ENCODE data around the gene RECK.
"Not testable (repeated sequence)": the region's sequence is repeated elsewhere in the genome, so short reads cannot be mapped to it uniquely, and the experiment has no call there.

The RECK gene

DNA sequence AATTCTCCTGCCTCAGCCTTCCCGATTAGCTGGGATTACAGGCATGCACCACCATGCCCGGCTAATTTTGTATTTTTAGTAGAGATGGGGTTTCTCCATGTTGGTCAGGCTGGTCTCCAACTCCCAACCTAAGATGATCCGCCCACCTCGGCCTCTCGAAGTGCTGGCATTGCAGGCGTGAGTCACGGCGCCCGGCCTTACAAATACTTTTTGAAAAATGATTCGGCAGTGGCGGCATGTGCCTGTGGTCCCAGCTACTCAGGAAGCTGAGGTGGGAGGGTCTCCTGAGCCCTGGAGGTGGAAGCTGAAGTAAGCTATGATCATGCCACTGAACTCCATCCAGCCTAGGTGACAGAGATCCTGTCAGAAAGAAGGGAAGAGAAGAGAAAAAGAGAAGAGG lies 123.4 kb downstream of the RECK start:
- not testable (repeated sequence) for DNase-seq

DNA sequence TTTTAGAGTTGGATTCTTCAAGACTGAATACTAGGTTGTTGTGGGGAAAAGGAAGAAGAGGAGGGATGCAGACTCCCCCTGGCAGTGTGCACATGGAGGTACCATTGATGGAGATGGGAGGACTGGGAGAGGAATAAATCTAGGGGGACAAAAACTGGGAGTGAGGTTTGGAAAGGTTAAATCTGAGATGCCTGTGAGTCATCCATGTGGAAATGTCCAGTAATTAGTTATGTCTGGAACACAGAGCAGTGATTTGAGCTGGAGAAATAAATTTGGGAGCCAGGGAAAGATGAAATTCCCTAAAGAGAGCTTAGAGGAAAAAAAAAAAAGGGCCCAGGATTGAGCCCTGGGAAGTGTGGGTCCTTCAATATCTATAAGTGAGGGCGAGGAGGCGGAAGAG lies 124.5 kb downstream of the RECK start:
- no peak for DNase-seq

DNA sequence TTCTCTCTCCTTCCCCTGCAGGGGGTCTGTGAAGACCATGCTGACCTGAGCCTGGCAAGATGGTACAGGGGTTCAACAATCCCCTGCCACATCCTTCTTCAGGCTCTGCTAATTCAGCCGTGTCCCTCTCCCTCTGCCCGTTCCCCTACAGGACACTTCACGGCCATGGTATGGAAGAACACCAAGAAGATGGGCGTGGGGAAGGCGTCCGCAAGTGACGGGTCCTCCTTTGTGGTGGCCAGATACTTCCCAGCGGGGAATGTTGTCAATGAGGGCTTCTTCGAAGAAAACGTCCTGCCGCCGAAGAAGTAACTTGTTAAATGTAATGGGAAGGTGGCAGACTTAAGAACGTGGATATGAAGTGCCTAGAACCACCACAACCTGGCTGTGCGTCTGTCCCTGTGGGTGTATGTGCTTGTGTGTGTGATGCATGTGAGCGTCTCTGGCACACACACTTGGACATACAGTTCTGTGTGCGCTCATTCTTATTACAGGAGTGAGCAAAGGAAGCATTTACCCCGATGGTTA lies 125.6 kb downstream of the RECK start:
- no peak for DNase-seq

DNA sequence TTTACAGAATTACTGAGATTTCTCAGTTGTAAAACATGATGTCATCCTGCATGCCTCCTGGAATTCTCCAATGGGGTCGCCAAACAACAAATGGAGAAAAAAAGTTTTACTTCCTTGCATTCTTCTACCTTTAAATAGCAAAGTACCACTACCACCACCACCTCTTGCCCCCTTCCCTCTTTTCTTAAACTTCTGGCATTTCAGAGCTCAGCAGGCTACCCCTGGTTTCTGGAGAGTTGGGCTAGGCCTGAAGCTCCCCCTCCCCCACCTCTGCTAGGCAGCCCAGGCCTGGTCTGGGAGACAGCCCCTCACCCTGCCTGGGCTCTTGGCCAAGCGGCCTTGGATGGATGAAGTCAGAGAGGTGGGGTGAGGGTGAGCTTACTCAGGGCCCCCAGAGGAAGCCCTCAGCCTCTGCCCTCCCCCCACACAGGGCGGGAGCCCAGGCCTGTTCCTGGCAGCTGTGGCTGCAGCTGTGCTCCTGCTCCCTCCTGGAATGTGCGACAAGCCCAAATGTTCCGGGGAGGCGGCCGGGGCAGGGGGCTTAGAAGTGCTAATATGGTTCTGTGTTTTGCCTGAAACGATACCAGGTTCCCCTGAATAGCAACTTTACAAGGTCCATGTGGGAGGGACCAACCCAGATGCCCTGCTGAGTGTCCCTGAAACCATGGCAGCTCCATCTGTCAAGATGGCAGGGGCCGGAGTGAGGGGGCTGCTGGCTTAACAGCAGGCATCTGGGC lies 126.5 kb downstream of the RECK start:
- no peak for DNase-seq

DNA sequence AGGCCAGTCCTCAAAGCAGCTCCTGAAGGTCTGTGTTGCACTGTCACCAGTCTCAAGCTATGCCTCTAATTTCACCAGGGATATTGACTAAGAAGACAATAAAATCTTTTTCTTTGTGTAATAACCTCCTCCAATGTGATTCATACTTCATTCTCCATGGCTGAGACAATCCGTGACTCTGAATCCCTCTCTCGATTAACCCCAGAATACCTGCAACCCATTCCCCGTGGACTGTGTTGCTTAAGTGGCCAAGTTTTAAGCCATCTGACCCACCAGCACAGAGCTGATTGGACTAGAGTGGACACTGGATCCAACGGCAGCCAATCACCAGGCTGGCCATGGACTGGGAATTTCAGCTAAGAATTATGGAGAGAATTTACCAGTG lies 127.1 kb downstream of the RECK start:
- no peak for DNase-seq

DNA sequence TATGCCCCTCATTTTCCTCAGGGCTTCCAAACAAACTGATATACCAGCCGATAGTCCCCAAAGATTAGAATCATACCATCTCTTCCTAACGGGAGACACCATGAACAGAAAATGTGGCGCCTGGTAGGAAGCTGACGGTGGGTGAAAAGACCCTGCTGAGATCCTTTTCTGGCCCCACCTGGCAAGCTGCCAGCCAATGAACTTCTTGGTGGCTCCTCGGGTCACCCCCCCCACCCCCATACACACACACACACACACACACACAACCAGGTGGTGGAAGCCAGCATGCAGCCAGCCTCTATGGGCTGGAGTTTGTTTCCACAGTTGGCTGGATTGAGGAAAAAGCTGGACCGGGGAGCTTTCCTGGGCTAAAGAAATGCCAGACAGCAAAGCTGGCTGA lies 127.7 kb downstream of the RECK start:
- no peak for DNase-seq

DNA sequence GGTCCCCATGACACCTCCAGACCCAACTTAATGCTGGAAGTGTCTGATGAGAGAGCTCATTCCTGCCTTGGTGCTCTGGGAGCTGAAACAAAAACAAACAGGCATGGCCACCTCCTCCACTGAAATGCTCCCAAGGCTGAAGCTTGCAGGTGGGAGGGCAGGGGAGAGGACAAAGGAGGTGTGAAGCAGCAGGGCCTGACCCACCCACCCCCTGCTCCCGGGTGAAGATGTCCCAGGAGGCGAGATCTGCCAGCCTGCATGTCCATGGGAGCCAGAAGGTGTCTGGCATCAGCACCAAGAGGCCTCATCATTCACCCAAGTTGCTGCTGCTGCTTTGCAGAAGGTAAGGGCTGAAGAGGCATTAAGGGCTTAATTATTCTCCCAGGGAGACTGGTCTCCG lies 128.3 kb downstream of the RECK start:
- DNase-seq = no peak

DNA sequence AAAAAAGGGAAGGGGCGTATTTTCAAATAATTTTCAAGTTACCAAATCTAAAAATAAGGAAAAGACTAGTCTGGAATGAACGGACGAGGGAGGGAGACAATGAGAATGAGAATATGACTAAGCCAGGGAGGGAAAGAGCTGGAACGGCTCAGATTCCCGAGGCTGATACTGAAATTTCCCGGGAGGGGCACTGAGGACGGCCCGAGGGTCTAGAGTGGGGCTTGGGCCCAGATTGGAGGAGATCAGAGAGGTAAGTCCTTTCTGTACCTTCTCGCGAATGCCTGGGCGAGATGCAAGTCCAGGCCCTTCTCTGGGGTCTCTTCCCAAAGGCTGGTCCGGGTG lies 129.1 kb downstream of the RECK start:
- DNase-seq = no peak

DNA sequence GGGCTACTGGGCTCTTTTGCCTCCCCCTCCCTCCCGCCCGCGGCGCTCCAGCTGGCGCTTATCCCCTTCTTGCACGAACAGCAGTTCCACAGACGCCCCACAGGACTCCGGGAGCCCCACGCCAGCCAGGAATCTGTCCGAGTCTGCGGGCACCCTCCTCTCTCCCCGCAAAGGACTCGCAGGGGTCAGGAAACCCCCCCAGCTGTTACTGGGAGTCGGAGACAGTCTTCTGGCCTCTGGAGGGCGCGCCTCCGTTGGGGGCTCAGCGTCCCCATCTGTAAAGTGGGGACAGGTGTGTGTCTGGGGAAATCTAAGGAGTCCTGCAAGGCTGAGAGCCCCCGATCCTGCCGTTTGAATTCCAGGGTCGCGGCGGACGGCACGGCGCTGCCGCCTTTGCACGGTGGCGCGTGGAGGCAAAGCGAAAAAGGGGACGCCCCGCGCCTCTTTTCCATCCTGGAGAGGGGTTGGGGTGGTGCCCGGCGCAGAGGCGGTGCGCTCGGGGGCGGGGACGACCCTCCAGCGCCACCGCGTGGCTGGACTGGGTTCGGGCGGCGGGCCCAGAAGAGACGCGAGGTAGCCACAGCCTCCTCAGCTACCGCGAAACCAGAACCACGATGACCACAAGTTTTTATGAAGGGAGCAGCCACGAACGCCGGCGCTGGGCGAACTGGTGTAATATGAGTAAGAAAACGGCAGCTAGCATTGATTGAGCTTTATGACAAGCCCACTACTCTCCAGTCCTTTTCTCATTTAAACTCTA lies 129.6 kb downstream of the RECK start:
- DNase-seq = peak; percentile 63 to 82 (median 75)

DNA sequence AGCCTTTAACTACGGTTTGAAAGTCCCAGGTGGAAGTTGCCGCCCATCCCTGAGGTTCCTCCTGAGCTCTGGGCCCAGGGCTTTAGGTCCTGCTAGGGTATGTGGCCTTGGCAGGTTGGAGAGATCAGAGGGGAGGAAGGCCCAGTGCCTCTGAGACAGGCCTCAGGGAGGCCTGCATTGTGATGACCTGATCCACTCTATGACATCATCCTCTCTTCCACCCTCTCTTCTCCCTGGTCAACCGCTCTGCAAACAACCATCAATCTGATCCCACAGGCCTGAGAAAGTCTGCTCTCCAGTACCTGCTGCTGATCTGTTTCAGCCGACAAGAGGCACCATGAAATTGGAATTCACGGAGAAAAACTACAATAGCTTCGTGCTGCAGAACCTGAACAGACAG lies 132.5 kb downstream of the RECK start, which contains the start of gene CCIN:
Gene CCIN, plus strand, starts transcription at position 223 of the 400 bp plus-strand sequence. Its CDS starts 115 bp downstream, at position 338.
- DNase-seq = no peak

DNA sequence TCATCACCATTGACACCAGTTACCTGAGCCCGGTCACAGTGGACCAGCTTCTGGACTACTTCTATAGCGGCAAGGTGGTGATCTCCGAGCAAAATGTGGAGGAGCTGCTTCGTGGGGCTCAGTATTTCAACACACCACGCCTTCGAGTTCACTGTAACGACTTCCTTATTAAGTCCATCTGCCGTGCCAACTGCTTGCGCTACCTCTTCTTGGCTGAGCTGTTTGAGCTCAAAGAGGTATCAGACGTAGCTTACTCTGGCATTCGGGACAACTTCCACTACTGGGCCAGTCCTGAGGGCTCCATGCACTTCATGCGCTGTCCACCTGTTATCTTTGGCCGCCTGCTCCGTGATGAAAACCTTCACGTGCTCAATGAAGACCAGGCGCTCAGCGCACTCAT lies 133.0 kb downstream of the RECK start:
- DNase-seq = no peak

DNA sequence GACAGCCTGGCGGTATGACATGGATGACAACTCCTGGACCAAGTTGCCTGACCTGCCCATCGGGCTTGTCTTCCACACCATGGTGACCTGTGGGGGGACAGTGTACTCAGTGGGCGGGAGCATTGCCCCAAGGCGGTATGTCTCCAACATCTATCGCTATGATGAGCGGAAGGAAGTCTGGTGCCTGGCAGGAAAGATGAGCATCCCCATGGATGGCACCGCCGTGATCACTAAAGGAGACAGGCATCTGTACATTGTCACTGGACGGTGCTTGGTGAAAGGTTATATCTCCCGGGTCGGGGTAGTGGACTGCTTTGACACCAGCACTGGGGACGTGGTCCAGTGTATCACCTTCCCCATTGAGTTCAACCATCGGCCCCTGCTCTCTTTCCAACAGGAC lies 133.8 kb downstream of the RECK start:
- no peak for DNase-seq

DNA sequence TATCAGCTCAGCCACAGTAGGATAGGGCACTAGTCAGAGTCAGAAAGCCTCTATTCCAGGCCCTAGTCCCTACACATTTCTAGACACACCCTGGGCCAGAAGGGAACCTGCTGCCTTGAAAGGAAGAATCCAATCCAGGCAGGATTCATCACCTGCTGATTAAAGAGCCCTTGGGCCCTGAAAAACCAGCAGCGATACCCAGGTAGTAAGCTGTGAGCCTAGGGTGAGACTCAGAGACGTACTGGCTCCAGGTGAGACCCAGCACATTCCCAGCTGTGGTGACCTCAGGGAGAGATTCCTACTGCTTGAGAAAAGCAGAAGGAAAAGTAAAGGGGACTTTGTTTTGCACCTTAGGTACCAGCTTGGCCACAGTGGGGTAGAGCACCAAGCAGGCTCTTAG lies 137.1 kb downstream of the RECK start:
- no peak for DNase-seq
